OCI-LY1 (cell line): ENCODE measurements around the gene KIF11.
"Not testable (repeated sequence)": the region's sequence is repeated elsewhere in the genome, so short reads cannot be mapped to it uniquely, and the experiment has no call there.

Experiments used
- H2AFZ ChIP-seq: fragments of 200-600 bp; sonication (generic), shearing (Covaris generic); 2 replicates; pipeline ENCODE4 v1.6.0; 2014; ENCODE audit warnings: antibody characterized with exemption, mild to moderate bottlenecking, low read length
- H3F3A ChIP-seq: fragments of 200-600 bp; sonication (generic), shearing (Covaris generic); 2 replicates; pipeline ENCODE4 v1.6.0; 2014; ENCODE audit warnings: mild to moderate bottlenecking, antibody characterized with exemption, low read length, moderate library complexity; ENCODE audit not compliant: insufficient read depth
- H3K27ac ChIP-seq: fragments of 200-600 bp; sonication (generic); 2 replicates; pipeline ENCODE4 v1.5.1; 2014; ENCODE audit warnings: low read length, mixed run types, mild to moderate bottlenecking, low read depth; ENCODE audit not compliant: poor library complexity, severe bottlenecking
- H3K27me3 ChIP-seq: fragments of 200-600 bp; sonication (generic); 2 replicates; pipeline ENCODE4 v1.6.0; 2014; ENCODE audit warnings: antibody characterized with exemption, mild to moderate bottlenecking, low read length, moderate library complexity; ENCODE audit not compliant: insufficient read depth
- H3K36me3 ChIP-seq: fragments of 200-600 bp; sonication (generic); 2 replicates; pipeline ENCODE4 v1.6.1; 2014; ENCODE audit warnings: mild to moderate bottlenecking, antibody characterized with exemption, low read length, moderate library complexity, mixed read lengths; ENCODE audit not compliant: insufficient read depth
- H3K4me1 ChIP-seq: fragments of 200-600 bp; sonication (generic); 2 replicates; pipeline ENCODE4 v1.5.1; 2014; ENCODE audit warnings: mild to moderate bottlenecking, low read length, moderate library complexity; ENCODE audit not compliant: insufficient read depth, severe bottlenecking
- H3K4me2 ChIP-seq: fragments of 200-600 bp; sonication (generic), shearing (Covaris generic); 2 replicates; pipeline ENCODE4 v1.6.1; 2014; ENCODE audit warnings: low read length
- H3K4me3 ChIP-seq: fragments of 200-600 bp; sonication (generic); 2 replicates; pipeline ENCODE4 v1.5.1; 2014; ENCODE audit warnings: low read length, low read depth, mild to moderate bottlenecking, mixed read lengths; ENCODE audit not compliant: poor library complexity, severe bottlenecking
- H3K79me2 ChIP-seq: fragments of 200-600 bp; shearing (Covaris generic); 2 replicates; pipeline ENCODE4 v1.6.1; 2016; ENCODE audit warnings: mixed run types, low read length, mixed read lengths; ENCODE audit not compliant: insufficient read depth
- H3K9ac ChIP-seq: fragments of 200-600 bp; sonication (generic), shearing (Covaris generic); 2 replicates; pipeline ENCODE4 v1.6.1; 2014; ENCODE audit warnings: mild to moderate bottlenecking, low read length, mixed read lengths
- H3K9me2 ChIP-seq: fragments of 200-600 bp; sonication (generic), shearing (Covaris generic); 2 replicates; pipeline ENCODE4 v1.6.1; 2014; ENCODE audit warnings: low read depth, mild to moderate bottlenecking, low read length, mixed read lengths
- H3K9me3 ChIP-seq: fragments of 200-600 bp; shearing (Covaris generic); 2 replicates; pipeline ENCODE4 v1.6.1; 2014; ENCODE audit warnings: low read length, mixed read lengths
- H4K20me1 ChIP-seq: fragments of 200-600 bp; sonication (generic), shearing (Covaris generic); 2 replicates; pipeline ENCODE4 v1.6.0; 2016; ENCODE audit warnings: mild to moderate bottlenecking, low read length; ENCODE audit not compliant: insufficient read depth
- EZH2 ChIP-seq: fragments of 200-600 bp; sonication (generic), shearing (Covaris generic); IDR thresholded peaks from 2 replicates; pipeline ENCODE4 v1.8.0; 2017; ENCODE audit warnings: borderline replicate concordance, mixed run types, mild to moderate bottlenecking, antibody characterized with exemption, low read length, moderate library complexity, mixed read lengths
- TF ChIP-seq, protein P1 (sequence below): fragments of 200-600 bp; sonication (generic), shearing (Covaris generic); IDR thresholded peaks from 2 replicates; pipeline ENCODE4 v1.5.1; 2017; ENCODE audit warnings: mild to moderate bottlenecking, antibody characterized with exemption, low read length, moderate library complexity, mixed read lengths

The KIF11 gene

DNA sequence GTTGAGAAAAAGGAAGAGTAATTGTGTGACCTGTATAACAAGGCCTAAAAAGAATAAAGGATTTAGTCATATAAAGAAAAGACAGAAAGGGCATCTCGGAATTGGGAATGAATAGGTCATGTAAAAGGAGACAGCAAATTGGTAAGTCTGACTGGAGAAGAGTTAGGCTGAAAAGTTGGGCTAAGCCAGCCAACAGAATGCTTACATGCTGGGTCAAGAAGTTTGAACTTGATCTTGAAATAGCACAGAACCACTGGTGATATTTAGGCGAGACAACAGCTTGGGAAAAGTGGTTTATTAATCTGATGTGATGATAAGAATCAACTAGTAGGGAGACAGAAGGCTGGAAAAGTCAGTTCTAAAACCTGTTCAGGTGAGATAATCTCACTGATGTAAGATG, 23.9 kb upstream of the KIF11 start:
- Histone ChIP-seq H3K27ac (no peak overlapping the region), H3K9me3 (no peaks in the 10 kb centered on the region), H3K36me3 (peaks cover 10% of the 10 kb centered on the region; the same call in 1 of the 2 replicates), H3F3A (no peaks in the 10 kb centered on the region), H3K4me1 (peaks cover 31% of the 10 kb centered on the region), H3K79me2 (peaks cover 30% of the 10 kb centered on the region), H3K27me3 (no peaks in the 10 kb centered on the region), H3K9ac (no peak overlapping the region), H3K9me2 (no peaks in the 10 kb centered on the region), H3K4me2 (no peak overlapping the region), H2AFZ (no peak overlapping the region), H3K4me3 (no peak overlapping the region), H4K20me1 (no peaks in the 10 kb centered on the region)
- no peak for TF ChIP-seq EZH2
- TF ChIP-seq, protein P1, sequence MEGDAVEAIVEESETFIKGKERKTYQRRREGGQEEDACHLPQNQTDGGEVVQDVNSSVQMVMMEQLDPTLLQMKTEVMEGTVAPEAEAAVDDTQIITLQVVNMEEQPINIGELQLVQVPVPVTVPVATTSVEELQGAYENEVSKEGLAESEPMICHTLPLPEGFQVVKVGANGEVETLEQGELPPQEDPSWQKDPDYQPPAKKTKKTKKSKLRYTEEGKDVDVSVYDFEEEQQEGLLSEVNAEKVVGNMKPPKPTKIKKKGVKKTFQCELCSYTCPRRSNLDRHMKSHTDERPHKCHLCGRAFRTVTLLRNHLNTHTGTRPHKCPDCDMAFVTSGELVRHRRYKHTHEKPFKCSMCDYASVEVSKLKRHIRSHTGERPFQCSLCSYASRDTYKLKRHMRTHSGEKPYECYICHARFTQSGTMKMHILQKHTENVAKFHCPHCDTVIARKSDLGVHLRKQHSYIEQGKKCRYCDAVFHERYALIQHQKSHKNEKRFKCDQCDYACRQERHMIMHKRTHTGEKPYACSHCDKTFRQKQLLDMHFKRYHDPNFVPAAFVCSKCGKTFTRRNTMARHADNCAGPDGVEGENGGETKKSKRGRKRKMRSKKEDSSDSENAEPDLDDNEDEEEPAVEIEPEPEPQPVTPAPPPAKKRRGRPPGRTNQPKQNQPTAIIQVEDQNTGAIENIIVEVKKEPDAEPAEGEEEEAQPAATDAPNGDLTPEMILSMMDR = no peak

DNA sequence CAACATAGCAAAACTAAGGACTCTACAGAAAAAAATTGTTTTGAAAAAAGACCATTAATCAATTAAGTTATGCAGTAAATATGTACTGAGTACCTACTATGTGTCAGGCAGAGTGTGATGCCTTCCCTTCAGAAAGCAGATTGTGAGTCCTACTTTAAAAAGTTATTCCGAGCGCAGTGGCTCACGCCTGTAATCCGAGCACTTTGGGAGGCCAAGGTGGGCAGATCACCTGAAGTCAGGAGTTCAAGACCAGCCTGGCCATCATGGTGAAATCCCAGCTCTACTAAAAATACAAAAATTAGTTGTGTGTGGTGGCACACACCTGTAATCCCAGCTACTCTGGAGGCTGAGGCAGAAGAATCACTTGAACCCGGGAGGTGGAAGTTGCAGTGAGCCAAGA, 23.3 kb upstream of the KIF11 start:
- H3K9me2 ChIP-seq, H3K9ac ChIP-seq, H3K4me2 ChIP-seq, H3K4me3 ChIP-seq, H3F3A ChIP-seq, H4K20me1 ChIP-seq, H2AFZ ChIP-seq, H3K9me3 ChIP-seq, H3K27me3 ChIP-seq, H3K27ac ChIP-seq: not testable (repeated sequence)
- peaks cover 30% of the 10 kb centered on the region for H3K79me2 ChIP-seq
- peaks cover 10% of the 10 kb centered on the region; the same call in 1 of the 2 replicates for H3K36me3 ChIP-seq
- peaks cover 31% of the 10 kb centered on the region for H3K4me1 ChIP-seq

DNA sequence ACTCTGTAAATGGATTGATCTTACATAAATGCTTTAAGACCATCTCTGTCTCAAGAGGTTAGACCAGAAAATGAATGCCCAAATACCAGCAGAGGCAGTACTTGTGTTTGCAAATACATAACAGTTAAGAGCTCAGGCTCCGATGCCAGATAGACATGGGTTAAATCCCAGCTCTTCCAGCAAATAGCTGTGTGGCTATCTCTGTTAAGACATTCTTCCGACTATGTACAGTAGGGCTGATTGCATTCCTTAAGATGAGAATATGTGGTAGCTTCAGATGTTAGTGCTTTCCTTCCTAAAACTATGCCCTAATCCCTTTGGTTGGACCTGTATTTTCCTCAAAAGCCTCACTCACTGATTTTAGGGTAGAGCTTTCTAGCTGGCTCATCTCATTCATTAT, 21.3 kb upstream of the KIF11 start:
- Histone ChIP-seq H3K9ac (no peak overlapping the region), H3F3A (no peaks in the 10 kb centered on the region), H3K9me2 (no peaks in the 10 kb centered on the region), H3K4me2 (peak overlapping the region; percentile 94), H3K9me3 (no peaks in the 10 kb centered on the region), H3K4me1 (peaks cover 31% of the 10 kb centered on the region), H3K36me3 (peaks cover 6% of the 10 kb centered on the region; the same call in 1 of the 2 replicates), H4K20me1 (no peaks in the 10 kb centered on the region), H2AFZ (no peak overlapping the region), H3K79me2 (peaks cover 30% of the 10 kb centered on the region), H3K27ac (no peak overlapping the region), H3K4me3 (peak overlapping the region; percentile 96), H3K27me3 (no peaks in the 10 kb centered on the region)
- TF ChIP-seq, protein P1 = no peak
- TF ChIP-seq EZH2 = no peak

DNA sequence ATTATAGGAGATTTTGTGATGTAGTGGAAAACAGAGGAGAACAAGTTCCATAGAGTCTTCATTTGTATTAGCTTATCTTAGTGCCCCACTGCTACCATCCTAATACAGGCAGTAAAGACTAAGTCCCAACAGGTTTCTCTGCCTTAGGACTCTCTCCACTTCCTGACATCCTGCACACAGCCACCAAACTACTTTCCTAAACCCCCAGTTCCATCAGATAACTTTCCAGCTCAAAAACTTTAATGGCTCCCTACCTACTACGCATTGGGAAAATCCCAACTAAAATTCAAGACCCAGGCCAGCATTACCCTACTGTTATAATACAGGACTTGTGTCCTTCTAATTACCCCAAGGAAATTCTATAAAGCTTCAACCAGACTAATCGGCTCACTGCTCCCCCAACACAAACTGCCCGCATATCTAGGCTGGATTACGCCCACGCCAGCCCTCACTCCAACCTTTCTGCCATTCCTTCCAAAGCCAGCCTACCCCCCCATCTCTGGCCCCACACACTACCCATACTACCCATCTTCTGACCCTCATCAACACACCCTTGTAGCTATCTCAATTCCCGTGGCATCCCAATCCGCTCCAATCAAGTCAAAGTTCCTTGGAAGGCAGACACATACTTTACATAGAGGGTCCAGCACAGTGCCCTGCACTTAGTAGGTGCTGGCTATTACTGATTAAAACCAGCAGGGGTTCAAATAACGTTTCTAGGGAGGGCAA, 20.4 kb upstream of the KIF11 start:
- Histone ChIP-seq H3K9me2 (no peaks in the 10 kb centered on the region), H2AFZ (no peak overlapping the region), H3K9me3 (no peaks in the 10 kb centered on the region), H3K27me3 (no peaks in the 10 kb centered on the region), H3K4me3 (peak overlapping the region; percentile 96), H3K27ac (peak overlapping the region; percentile 27), H3K9ac (peak overlapping the region; percentile 100), H3K79me2 (peaks cover 22% of the 10 kb centered on the region), H3F3A (no peaks in the 10 kb centered on the region), H3K4me2 (peak overlapping the region; percentile 94), H3K36me3 (peaks cover 6% of the 10 kb centered on the region; the same call in 1 of the 2 replicates), H3K4me1 (peaks cover 29% of the 10 kb centered on the region), H4K20me1 (no peaks in the 10 kb centered on the region)
- TF ChIP-seq, protein P1 = no peak
- no peak for TF ChIP-seq EZH2
